HFFc6 (cell line): Measurements from ENCODE around the gene MDM2. TPM values are rescaled to one million over a fixed set of nuclear protein-coding genes. Genes with fewer than 3 reads are reported as not detected.
"Not testable (repeated sequence)": the region's sequence is repeated elsewhere in the genome, so short reads cannot be mapped to it uniquely, and the experiment has no call there.

Experiments used
- DNase-seq: peaks from one replicate; pipeline ENCODE4 v3.0.0-alpha.2; 2018
- H3K27ac Mint-ChIP-seq: 2 replicates; pipeline ENCODE4 v1.8.0; 2020; ENCODE audit warnings: mild to moderate bottlenecking, mixed read lengths
- H3K27me3 Mint-ChIP-seq: 2 replicates; pipeline ENCODE4 v1.8.0; 2021; ENCODE audit warnings: mild to moderate bottlenecking, moderate library complexity, mixed read lengths; ENCODE audit not compliant: insufficient read depth
- H3K36me3 Mint-ChIP-seq: 2 replicates; pipeline ENCODE4 v1.8.0; 2021; ENCODE audit warnings: low read depth, mixed read lengths
- H3K4me1 Mint-ChIP-seq: 2 replicates; pipeline ENCODE4 v1.8.0; 2020; ENCODE audit warnings: low read depth, mixed read lengths
- H3K4me3 Mint-ChIP-seq: 2 replicates; pipeline ENCODE4 v1.8.0; 2020; ENCODE audit warnings: mild to moderate bottlenecking, moderate library complexity, mixed read lengths
- H3K9me3 Mint-ChIP-seq: 2 replicates; pipeline ENCODE4 v1.8.0; 2020; ENCODE audit warnings: mild to moderate bottlenecking, mixed read lengths
- CTCF ChIP-seq: fragments of 200-600 bp; sonication (generic); IDR thresholded peaks from 2 replicates; pipeline ENCODE4 v1.5.0; 2021; ENCODE audit warnings: antibody characterized with exemption, mild to moderate bottlenecking
- total RNA-seq, 6 experiments: library from RNA; stranded (reverse); fragmentation: NEBNext Ultra II Directional; extraction: Animal tissue kit (Norgen Biotek cat#: 25700); gene quantifications; 2 replicates in 1 of 6; 3 replicates in 5 of 6; pipeline ENCODE4 v1.2.3, GENCODE V29; 2021

Gene MDM2
- total RNA-seq, 6 experiments from 2014 or later, result 216 to 270 (median 236) TPM

GRCh38 chr12:68809190-68810026 lies 1.4 kb downstream of the MDM2 start:
- no peak for TF ChIP-seq CTCF
- H3K27ac Mint-ChIP-seq, result peak overlapping the region; percentile 99
- peaks cover 11% of the 10 kb centered on the region for H3K27me3 Mint-ChIP-seq
- peaks cover 47% of the 10 kb centered on the region for H3K36me3 Mint-ChIP-seq
- peak overlapping the region; percentile 95 for H3K4me3 Mint-ChIP-seq
- no peak for DNase-seq
- H3K4me1 Mint-ChIP-seq, result peaks cover 52% of the 10 kb centered on the region
- peaks cover 26% of the 10 kb centered on the region for H3K9me3 Mint-ChIP-seq

DNA sequence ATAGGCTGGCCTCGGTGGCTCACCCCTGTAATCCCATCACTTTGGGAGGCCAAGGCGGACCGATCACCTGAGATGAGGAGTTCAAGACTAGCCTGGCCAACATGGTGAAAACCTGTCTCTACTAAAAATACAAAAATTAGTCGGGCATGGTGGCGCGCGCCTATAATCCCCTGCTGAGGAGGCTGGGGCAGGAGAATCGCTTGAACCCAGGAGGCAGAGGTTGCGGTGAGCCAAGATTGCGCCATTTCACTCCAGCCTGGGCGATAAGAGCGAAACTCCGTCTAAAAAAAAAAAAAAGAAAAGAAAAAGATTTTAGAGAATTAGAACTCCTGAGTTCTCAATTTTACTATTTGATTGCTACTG lies 2.0 kb downstream of the MDM2 start:
- Mint-ChIP-seq H3K9me3 (peaks cover 26% of the 10 kb centered on the region), H3K4me1 (peaks cover 57% of the 10 kb centered on the region), H3K36me3 (peaks cover 53% of the 10 kb centered on the region), H3K4me3 (peak overlapping the region; percentile 95), H3K27me3 (peaks cover 11% of the 10 kb centered on the region), H3K27ac (peak overlapping the region; percentile 99)
- DNase-seq, result not testable (repeated sequence)

GRCh38 chr12:68811573-68811972 lies 3.6 kb downstream of the MDM2 start:
- peak overlapping the region; percentile 56; the same call in 1 of the 2 replicates for H3K27ac Mint-ChIP-seq
- H3K27me3 Mint-ChIP-seq, result peaks cover 11% of the 10 kb centered on the region
- peaks cover 62% of the 10 kb centered on the region for H3K36me3 Mint-ChIP-seq
- peak overlapping the region; percentile 95 for H3K4me3 Mint-ChIP-seq
- not testable (repeated sequence) for DNase-seq
- H3K4me1 Mint-ChIP-seq, result peaks cover 53% of the 10 kb centered on the region
- peaks cover 26% of the 10 kb centered on the region for H3K9me3 Mint-ChIP-seq

GRCh38 chr12:68812553-68813241 lies 4.7 kb downstream of the MDM2 start:
- peaks cover 69% of the 10 kb centered on the region for H3K36me3 Mint-ChIP-seq
- H3K4me1 Mint-ChIP-seq, result peaks cover 48% of the 10 kb centered on the region
- no peak for DNase-seq
- peak overlapping the region; percentile 95 for H3K4me3 Mint-ChIP-seq
- peak overlapping the region; percentile 16; the same call in 1 of the 2 replicates for H3K27ac Mint-ChIP-seq
- TF ChIP-seq CTCF, result no peak
- peaks cover 26% of the 10 kb centered on the region for H3K9me3 Mint-ChIP-seq
- H3K27me3 Mint-ChIP-seq, result peaks cover 10% of the 10 kb centered on the region

GRCh38 chr12:68813242-68813593 lies 5.2 kb downstream of the MDM2 start:
- peak overlapping the region; percentile 29; the same call in 1 of the 2 replicates for H3K27ac Mint-ChIP-seq
- TF ChIP-seq CTCF, result no peak
- H3K4me3 Mint-ChIP-seq, result peak overlapping the region; percentile 95
- DNase-seq, result no peak
- H3K27me3 Mint-ChIP-seq, result peaks cover 10% of the 10 kb centered on the region
- H3K9me3 Mint-ChIP-seq, result peaks cover 26% of the 10 kb centered on the region
- peaks cover 69% of the 10 kb centered on the region for H3K36me3 Mint-ChIP-seq
- H3K4me1 Mint-ChIP-seq, result peaks cover 48% of the 10 kb centered on the region

DNA sequence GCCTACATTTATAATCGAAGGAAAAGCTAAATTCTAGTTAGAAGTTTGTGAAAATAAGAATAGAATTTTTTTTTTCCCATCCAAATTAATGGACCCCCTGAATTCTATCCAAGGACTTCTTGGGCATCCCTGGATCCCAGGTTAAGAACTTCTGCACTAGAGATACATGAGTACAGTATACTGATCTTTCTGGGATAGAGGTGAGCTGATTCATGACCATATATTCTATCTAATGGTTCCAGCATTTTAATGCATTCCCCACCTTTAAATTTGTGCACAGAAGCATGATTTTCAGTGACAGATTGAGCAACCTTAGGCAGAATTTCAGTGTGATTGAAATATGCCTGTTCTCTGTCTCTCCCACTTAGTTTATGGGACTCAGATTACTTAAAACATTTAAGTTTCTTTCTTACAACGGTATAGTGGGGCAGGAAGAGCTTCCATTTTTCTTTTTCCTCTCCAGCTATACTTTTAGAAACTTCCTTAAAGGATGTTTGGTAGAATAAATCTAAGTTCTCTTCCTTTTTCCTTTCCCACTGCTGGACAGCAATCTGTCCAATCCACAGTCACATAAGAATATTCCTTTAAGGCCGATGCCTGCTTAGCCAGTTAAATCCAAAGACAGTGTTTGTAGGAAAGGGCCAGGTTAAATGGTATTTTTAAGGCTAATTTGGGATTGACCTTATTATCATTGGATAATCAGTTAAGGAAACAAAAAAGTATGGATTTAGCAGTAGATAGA lies 6.7 kb downstream of the MDM2 start:
- DNase-seq, result no peak
- Mint-ChIP-seq H3K4me3 (peak overlapping the region; percentile 11; the same call in 1 of the 2 replicates), H3K27me3 (peaks cover 6% of the 10 kb centered on the region), H3K9me3 (peaks cover 15% of the 10 kb centered on the region), H3K36me3 (peaks cover 64% of the 10 kb centered on the region), H3K4me1 (peaks cover 48% of the 10 kb centered on the region), H3K27ac (peak overlapping the region; percentile 26)
- no peak for TF ChIP-seq CTCF
